Measurements from ENCODE around the gene ANGPTL1. TPM values are rescaled to one million over a fixed set of nuclear protein-coding genes. Genes with fewer than 3 reads are reported as not detected.

ANGPTL1 gene
- total RNA-seq, 1 experiment from 2014 or later, result not detected

GRCh38 chr1:178821134-178821866 lies 49.6 kb downstream of the ANGPTL1 start:
- Mint-ChIP-seq H3K4me3 (ENCODE audit: unreplicated experiment) (no peak overlapping the region), H3K36me3 (ENCODE audit: insufficient read depth, unreplicated experiment) (peaks cover 4% of the 10 kb centered on the region), H3K9me3 (ENCODE audit: unreplicated experiment) (no peaks in the 10 kb centered on the region), H3K27ac (ENCODE audit: low read depth, unreplicated experiment) (no peak overlapping the region), H3K4me1 (ENCODE audit: insufficient read depth, unreplicated experiment) (peaks cover 6% of the 10 kb centered on the region), H3K27me3 (ENCODE audit: insufficient read depth, unreplicated experiment) (no peaks in the 10 kb centered on the region)
- intact Hi-C loops (cut with micrococcal nuclease), result no loop called here
- DNase-seq (ENCODE audit: unreplicated experiment), result no peak
- CTCF ChIA-PET, result interaction anchor here (0.7 to 2.0 kb wide), 3 partner anchors 9 to 181 kb away, joined by 3 to 7 read pairs (median 3); no protein-coding TSS in a partner anchor
- POLR2A ChIA-PET, result interaction anchor here (0.7 kb wide), 1 partner anchor 186 kb away, joined by 5 read pairs; no protein-coding TSS in a partner anchor
- TF ChIP-seq, protein P1, sequence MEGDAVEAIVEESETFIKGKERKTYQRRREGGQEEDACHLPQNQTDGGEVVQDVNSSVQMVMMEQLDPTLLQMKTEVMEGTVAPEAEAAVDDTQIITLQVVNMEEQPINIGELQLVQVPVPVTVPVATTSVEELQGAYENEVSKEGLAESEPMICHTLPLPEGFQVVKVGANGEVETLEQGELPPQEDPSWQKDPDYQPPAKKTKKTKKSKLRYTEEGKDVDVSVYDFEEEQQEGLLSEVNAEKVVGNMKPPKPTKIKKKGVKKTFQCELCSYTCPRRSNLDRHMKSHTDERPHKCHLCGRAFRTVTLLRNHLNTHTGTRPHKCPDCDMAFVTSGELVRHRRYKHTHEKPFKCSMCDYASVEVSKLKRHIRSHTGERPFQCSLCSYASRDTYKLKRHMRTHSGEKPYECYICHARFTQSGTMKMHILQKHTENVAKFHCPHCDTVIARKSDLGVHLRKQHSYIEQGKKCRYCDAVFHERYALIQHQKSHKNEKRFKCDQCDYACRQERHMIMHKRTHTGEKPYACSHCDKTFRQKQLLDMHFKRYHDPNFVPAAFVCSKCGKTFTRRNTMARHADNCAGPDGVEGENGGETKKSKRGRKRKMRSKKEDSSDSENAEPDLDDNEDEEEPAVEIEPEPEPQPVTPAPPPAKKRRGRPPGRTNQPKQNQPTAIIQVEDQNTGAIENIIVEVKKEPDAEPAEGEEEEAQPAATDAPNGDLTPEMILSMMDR (IDR thresholded peaks at IDR 0.05; ENCODE audit: unreplicated experiment), result no peak
- BruUV-seq (replicated peaks), result no TSS peak

DNA sequence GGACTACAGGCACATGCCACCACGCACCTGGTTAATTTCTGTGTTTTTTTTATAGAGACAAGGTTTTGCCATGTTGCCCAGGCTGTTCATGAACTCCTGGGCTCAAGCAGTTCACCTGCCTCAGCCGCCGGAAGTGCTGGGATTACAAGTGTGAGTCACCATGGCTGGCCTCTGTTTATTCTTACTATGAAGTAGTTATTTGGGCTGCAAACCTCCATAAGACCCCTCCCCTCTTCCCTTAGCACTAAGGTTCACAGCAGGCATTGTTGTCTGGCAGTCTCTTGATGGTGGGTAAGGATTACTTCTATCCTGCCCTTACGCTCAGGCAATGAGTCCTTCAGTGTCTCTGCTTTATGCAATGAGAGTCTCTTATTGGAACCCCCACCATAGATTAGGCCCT lies 51.8 kb downstream of the ANGPTL1 start:
- H3K4me1 Mint-ChIP-seq (ENCODE audit: insufficient read depth, unreplicated experiment), result peaks cover 6% of the 10 kb centered on the region
- POLR2A ChIA-PET, result no interaction called here
- peak; percentile 33 for DNase-seq (ENCODE audit: unreplicated experiment)
- intact Hi-C loops (cut with micrococcal nuclease), result no loop called here
- H3K4me3 Mint-ChIP-seq (ENCODE audit: unreplicated experiment), result no peak overlapping the region
- no peak overlapping the region for H3K27ac Mint-ChIP-seq (ENCODE audit: low read depth, unreplicated experiment)
- BruUV-seq (replicated peaks), result no TSS peak
- no peaks in the 10 kb centered on the region for H3K9me3 Mint-ChIP-seq (ENCODE audit: unreplicated experiment)
- H3K36me3 Mint-ChIP-seq (ENCODE audit: insufficient read depth, unreplicated experiment), result peaks cover 11% of the 10 kb centered on the region
- no peaks in the 10 kb centered on the region for H3K27me3 Mint-ChIP-seq (ENCODE audit: insufficient read depth, unreplicated experiment)
- CTCF ChIA-PET, result interaction anchor here (0.6 to 1.2 kb wide), 2 partner anchors 13 to 465 kb away, joined by 3 read pairs; no protein-coding TSS in a partner anchor
- TF ChIP-seq, protein P1 (IDR thresholded peaks at IDR 0.05; ENCODE audit: unreplicated experiment), result no peak

DNA sequence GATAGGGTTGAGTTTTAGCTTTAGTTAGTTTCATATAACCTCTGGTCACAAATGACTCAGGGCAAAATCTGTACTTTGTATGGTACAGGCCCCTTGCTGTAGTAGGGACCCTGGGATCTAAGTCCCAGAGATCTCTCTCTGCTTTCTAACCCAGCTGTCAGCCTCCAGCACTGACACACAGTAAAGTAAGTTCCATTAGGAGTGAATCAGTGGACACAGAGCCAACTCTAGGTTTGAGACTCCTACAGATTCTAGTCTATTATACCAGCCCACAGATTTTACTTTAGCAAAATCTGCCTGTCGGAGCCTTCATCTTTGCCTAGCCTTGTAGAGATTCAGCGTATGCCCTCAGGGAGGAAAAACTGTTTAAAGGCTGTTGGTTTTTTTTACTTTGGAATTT lies 52.5 kb downstream of the ANGPTL1 start:
- Mint-ChIP-seq H3K27me3 (ENCODE audit: insufficient read depth, unreplicated experiment) (no peaks in the 10 kb centered on the region), H3K4me3 (ENCODE audit: unreplicated experiment) (no peak overlapping the region), H3K27ac (ENCODE audit: low read depth, unreplicated experiment) (peak overlapping the region; percentile 44), H3K36me3 (ENCODE audit: insufficient read depth, unreplicated experiment) (peaks cover 7% of the 10 kb centered on the region), H3K9me3 (ENCODE audit: unreplicated experiment) (no peaks in the 10 kb centered on the region), H3K4me1 (ENCODE audit: insufficient read depth, unreplicated experiment) (peaks cover 6% of the 10 kb centered on the region)
- POLR2A ChIA-PET, result interaction anchor here (0.7 kb wide), 1 partner anchor 16 kb away, joined by 3 read pairs; no protein-coding TSS in a partner anchor
- CTCF ChIA-PET, result interaction anchor here (1.2 to 1.8 kb wide), 2 partner anchors 13 to 16 kb away, joined by 3 to 4 read pairs; no protein-coding TSS in a partner anchor
- peak; percentile 9 for DNase-seq (ENCODE audit: unreplicated experiment)
- TF ChIP-seq, protein P1 (IDR thresholded peaks at IDR 0.05; ENCODE audit: unreplicated experiment), result no peak
- BruUV-seq (replicated peaks), result no TSS peak
- intact Hi-C loops (cut with micrococcal nuclease), result no loop called here

DNA sequence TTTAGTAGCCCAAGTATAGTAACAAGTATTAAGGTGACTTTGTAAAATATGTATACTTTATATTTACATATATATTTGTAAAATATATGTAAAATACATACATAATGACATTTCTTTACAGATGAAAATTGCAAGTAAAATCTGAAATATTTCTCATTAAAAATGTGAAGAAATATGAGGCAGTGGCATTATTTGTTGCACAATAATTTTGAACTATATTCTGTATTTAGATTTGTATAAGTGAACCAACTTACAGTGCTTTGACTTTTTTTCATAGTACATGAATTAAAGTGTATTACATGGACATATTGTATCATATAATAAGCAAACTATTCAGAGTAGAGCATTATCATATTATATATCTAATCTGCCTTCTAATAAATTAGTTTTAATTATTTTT lies 60.3 kb downstream of the ANGPTL1 start:
- TF ChIP-seq, protein P1 (IDR thresholded peaks at IDR 0.05; ENCODE audit: unreplicated experiment), result no peak
- CTCF ChIA-PET, result interaction anchor here (5.5 to 5.7 kb wide), 2 partner anchors 193 kb away, joined by 34 to 63 read pairs; no protein-coding TSS in a partner anchor
- no peak for DNase-seq (ENCODE audit: unreplicated experiment)
- Mint-ChIP-seq H3K9me3 (ENCODE audit: unreplicated experiment) (no peaks in the 10 kb centered on the region), H3K27me3 (ENCODE audit: insufficient read depth, unreplicated experiment) (no peaks in the 10 kb centered on the region), H3K27ac (ENCODE audit: low read depth, unreplicated experiment) (no peak overlapping the region), H3K4me3 (ENCODE audit: unreplicated experiment) (no peak overlapping the region), H3K36me3 (ENCODE audit: insufficient read depth, unreplicated experiment) (peaks cover 2% of the 10 kb centered on the region), H3K4me1 (ENCODE audit: insufficient read depth, unreplicated experiment) (peaks cover 8% of the 10 kb centered on the region)
- POLR2A ChIA-PET, result no interaction called here
- BruUV-seq (replicated peaks), result no TSS peak
- intact Hi-C loops (cut with micrococcal nuclease), result no loop called here
